ENCODE results near the gene PIP5K1B. TPM values are rescaled to one million over a fixed set of nuclear protein-coding genes. Genes with fewer than 3 reads are reported as not detected.

Gene PIP5K1B
- total RNA-seq, 1 experiment from 2014 or later = 0.20 TPM

DNA sequence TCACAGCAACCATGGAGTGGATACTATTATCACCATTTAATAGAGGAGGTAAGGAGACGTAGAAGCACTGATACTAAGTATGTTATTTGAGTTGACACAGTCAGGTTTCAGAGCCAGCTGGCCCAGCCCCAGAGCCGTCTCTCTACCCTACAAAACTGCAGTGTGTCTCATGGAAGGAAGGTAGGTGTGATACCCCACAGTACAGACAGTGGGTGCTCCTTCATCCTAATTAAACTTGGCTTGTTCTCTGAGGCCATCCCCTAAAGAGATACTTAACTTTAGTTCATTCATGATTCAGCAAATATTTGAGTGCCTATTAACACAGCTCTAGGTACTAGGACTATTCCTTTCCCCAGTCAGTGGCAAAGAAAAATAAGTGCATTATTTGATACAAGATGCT lies 22.6 kb downstream of the PIP5K1B start (continued):
- TF ChIP-seq, protein P1, sequence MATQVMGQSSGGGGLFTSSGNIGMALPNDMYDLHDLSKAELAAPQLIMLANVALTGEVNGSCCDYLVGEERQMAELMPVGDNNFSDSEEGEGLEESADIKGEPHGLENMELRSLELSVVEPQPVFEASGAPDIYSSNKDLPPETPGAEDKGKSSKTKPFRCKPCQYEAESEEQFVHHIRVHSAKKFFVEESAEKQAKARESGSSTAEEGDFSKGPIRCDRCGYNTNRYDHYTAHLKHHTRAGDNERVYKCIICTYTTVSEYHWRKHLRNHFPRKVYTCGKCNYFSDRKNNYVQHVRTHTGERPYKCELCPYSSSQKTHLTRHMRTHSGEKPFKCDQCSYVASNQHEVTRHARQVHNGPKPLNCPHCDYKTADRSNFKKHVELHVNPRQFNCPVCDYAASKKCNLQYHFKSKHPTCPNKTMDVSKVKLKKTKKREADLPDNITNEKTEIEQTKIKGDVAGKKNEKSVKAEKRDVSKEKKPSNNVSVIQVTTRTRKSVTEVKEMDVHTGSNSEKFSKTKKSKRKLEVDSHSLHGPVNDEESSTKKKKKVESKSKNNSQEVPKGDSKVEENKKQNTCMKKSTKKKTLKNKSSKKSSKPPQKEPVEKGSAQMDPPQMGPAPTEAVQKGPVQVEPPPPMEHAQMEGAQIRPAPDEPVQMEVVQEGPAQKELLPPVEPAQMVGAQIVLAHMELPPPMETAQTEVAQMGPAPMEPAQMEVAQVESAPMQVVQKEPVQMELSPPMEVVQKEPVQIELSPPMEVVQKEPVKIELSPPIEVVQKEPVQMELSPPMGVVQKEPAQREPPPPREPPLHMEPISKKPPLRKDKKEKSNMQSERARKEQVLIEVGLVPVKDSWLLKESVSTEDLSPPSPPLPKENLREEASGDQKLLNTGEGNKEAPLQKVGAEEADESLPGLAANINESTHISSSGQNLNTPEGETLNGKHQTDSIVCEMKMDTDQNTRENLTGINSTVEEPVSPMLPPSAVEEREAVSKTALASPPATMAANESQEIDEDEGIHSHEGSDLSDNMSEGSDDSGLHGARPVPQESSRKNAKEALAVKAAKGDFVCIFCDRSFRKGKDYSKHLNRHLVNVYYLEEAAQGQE (IDR thresholded peaks at IDR 0.05; ENCODE audit: low read depth) = no peak
- no peak for TF ChIP-seq ZNF274 (IDR thresholded peaks at IDR 0.05; ENCODE audit: low read depth, low read length)
- TF ChIP-seq EGR1 (IDR thresholded peaks at IDR 0.05; ENCODE audit: low read depth) = no peak
- TF ChIP-seq SRF (IDR thresholded peaks at IDR 0.05; ENCODE audit: low read depth) = no peak
- no peak for TF ChIP-seq RAD21 (IDR thresholded peaks at IDR 0.05; ENCODE audit: low read depth)
- TF ChIP-seq CEBPB (IDR thresholded peaks at IDR 0.05; ENCODE audit: low read depth) = no peak
- no peak for TF ChIP-seq EZH2 (IDR thresholded peaks at IDR 0.05)

DNA sequence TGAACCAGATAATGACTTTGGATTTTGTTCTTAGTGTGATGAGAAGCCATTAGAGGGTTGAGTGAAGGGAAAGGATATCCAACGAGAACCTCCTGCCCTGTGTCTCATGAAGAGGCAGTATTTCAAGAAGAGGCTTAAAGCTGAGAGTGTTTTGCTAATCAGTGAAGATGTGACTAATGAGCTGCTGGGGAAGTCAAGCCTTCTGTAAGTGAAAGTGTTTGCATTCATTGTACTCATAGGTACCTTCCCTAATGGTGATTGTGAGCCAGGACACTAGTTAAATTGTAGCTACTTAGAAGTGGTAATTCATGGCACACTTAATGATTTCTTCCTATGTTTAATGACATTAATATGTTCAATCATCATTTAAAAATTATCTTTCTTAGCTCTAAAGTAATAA lies 23.7 kb downstream of the PIP5K1B start:
- ATAC-seq (no peak), DNase-seq (ENCODE audit: low read depth, low spot score) (no peak)
- H3K4me1 ChIP-seq (ENCODE audit: control insufficient read depth in 1 of 2, insufficient read depth in 2 of 2, low read length in 2 of 2) = no peaks in the 10 kb centered on the region
- H2AFZ ChIP-seq (ENCODE audit: low read depth, low read length, poor library complexity, severe bottlenecking) = no peak overlapping the region
- peaks cover 22% of the 10 kb centered on the region for H3K27me3 ChIP-seq (ENCODE audit: insufficient read depth, low read length)
- no peak for TF ChIP-seq EZH2 (IDR thresholded peaks at IDR 0.05)
- no peak for TF ChIP-seq ZNF274 (IDR thresholded peaks at IDR 0.05; ENCODE audit: low read depth, low read length)
- TF ChIP-seq POLR2AphosphoS5 (IDR thresholded peaks at IDR 0.05; ENCODE audit: low read depth, low read length) = no peak
- TF ChIP-seq, protein P2, sequence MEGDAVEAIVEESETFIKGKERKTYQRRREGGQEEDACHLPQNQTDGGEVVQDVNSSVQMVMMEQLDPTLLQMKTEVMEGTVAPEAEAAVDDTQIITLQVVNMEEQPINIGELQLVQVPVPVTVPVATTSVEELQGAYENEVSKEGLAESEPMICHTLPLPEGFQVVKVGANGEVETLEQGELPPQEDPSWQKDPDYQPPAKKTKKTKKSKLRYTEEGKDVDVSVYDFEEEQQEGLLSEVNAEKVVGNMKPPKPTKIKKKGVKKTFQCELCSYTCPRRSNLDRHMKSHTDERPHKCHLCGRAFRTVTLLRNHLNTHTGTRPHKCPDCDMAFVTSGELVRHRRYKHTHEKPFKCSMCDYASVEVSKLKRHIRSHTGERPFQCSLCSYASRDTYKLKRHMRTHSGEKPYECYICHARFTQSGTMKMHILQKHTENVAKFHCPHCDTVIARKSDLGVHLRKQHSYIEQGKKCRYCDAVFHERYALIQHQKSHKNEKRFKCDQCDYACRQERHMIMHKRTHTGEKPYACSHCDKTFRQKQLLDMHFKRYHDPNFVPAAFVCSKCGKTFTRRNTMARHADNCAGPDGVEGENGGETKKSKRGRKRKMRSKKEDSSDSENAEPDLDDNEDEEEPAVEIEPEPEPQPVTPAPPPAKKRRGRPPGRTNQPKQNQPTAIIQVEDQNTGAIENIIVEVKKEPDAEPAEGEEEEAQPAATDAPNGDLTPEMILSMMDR (IDR thresholded peaks at IDR 0.05 in 2 of 3, conservative IDR thresholded peaks at IDR 0.05 in 1 of 3; ENCODE audit: borderline replicate concordance in 1 of 3, insufficient read depth in 1 of 3, low read depth in 2 of 3, low read length in 2 of 3) = no peak
- TF ChIP-seq RAD21 (IDR thresholded peaks at IDR 0.05; ENCODE audit: low read depth) = no peak
- no peaks in the 10 kb centered on the region for H3K9me2 ChIP-seq (ENCODE audit: insufficient read depth)
- intact Hi-C loops (cut with micrococcal nuclease) = no loop called here
- H3K9me3 ChIP-seq (ENCODE audit: control insufficient read depth in 1 of 2, insufficient read depth in 1 of 2, low read depth in 1 of 2, low read length in 2 of 2) = no peaks in the 10 kb centered on the region
- CTCF ChIA-PET = no interaction called here
- H3K36me3 ChIP-seq (ENCODE audit: control insufficient read depth in 1 of 2, insufficient read depth in 2 of 2, low read length in 2 of 2) = no peaks in the 10 kb centered on the region
- H3K79me2 ChIP-seq (ENCODE audit: insufficient read depth, low read length) = no peaks in the 10 kb centered on the region
- no TSS peak for BruUV-seq (replicated peaks)
- no peak overlapping the region for H3K27ac ChIP-seq (ENCODE audit: low read depth, low read length)
- H3K4me3 ChIP-seq (replicated peaks in 1 of 2; ENCODE audit: low read depth in 1 of 2, low read length in 2 of 2) = no peak overlapping the region
- no peak overlapping the region for H3K4me2 ChIP-seq (ENCODE audit: low read length)
- H3K9ac ChIP-seq (ENCODE audit: low read length) = no peak overlapping the region
- RAD21 ChIA-PET (ENCODE audit: low non-redundant PET in 1 of 2, low total read pairs in 2 of 2, uncharacterized antibody in 2 of 2, unreplicated experiment in 2 of 2) = no interaction called here
- POLR2A ChIA-PET = no interaction called here
- no peaks in the 10 kb centered on the region for H4K20me1 ChIP-seq (ENCODE audit: insufficient read depth)

All from HCT116 (cell line).